ENCODE measurements around the gene ARHGAP32. TPM values are rescaled to one million over a fixed set of nuclear protein-coding genes. Genes with fewer than 3 reads are reported as not detected.

ARHGAP32 gene
- total RNA-seq, 4 donors from 2014 or later: 10.0 to 53.7 (median 34.1) TPM

- no peaks in the 10 kb centered on the region for H3K4me1 ChIP-seq
- intact Hi-C loops (cut with DNase I; ENCODE audit: low total_unique reads): no loop called here
Measured at GRCh38 chr11:129063118-129063517, 129.0 kb downstream of the ARHGAP32 start.

GRCh38 chr11:129061492-129062230 lies 130.5 kb downstream of the ARHGAP32 start:
- H3K9me3 ChIP-seq: no peaks in the 10 kb centered on the region
- no peak for DNase-seq
- TF ChIP-seq CTCF (IDR thresholded peaks at IDR 0.05) (no peak), POLR2A (IDR thresholded peaks at IDR 0.05) (no peak)
- no peak overlapping the region for H3K4me3 ChIP-seq
- no peak overlapping the region for H3K27ac ChIP-seq
- H3K4me1 ChIP-seq: no peaks in the 10 kb centered on the region
- H3K36me3 ChIP-seq: no peaks in the 10 kb centered on the region
- intact Hi-C loops (cut with DNase I; ENCODE audit: low total_unique reads): no loop called here
- no peaks in the 10 kb centered on the region for H3K27me3 ChIP-seq

More at GRCh38 chr11:129063118-129063517, 129.0 kb downstream of the ARHGAP32 start:
- no peak for TF ChIP-seq CTCF (IDR thresholded peaks at IDR 0.05)
- TF ChIP-seq POLR2A (IDR thresholded peaks at IDR 0.05): no peak
- H3K27me3 ChIP-seq: no peaks in the 10 kb centered on the region
- no peaks in the 10 kb centered on the region for H3K36me3 ChIP-seq
- DNase-seq: no peak
- no peak overlapping the region for H3K27ac ChIP-seq
- H3K4me3 ChIP-seq: no peak overlapping the region
- H3K9me3 ChIP-seq: no peaks in the 10 kb centered on the region

- intact Hi-C loops (cut with DNase I; ENCODE audit: low total_unique reads): no loop called here
- H3K4me1 ChIP-seq: no peaks in the 10 kb centered on the region
- no peak overlapping the region for H3K4me3 ChIP-seq
- no peaks in the 10 kb centered on the region for H3K36me3 ChIP-seq
- H3K27me3 ChIP-seq: no peaks in the 10 kb centered on the region
- TF ChIP-seq POLR2A (IDR thresholded peaks at IDR 0.05) (no peak), CTCF (IDR thresholded peaks at IDR 0.05) (no peak)
- DNase-seq: no peak
- H3K9me3 ChIP-seq: no peaks in the 10 kb centered on the region
- no peak overlapping the region for H3K27ac ChIP-seq
Measured at GRCh38 chr11:129056916-129057315, 135.2 kb downstream of the ARHGAP32 start.

GRCh38 chr11:129055196-129055595 lies 136.9 kb downstream of the ARHGAP32 start:
- intact Hi-C loops (cut with DNase I; ENCODE audit: low total_unique reads): no loop called here
- Histone ChIP-seq H3K4me3 (no peak overlapping the region), H3K27ac (no peak overlapping the region), H3K9me3 (no peaks in the 10 kb centered on the region), H3K27me3 (no peaks in the 10 kb centered on the region), H3K36me3 (no peaks in the 10 kb centered on the region), H3K4me1 (no peaks in the 10 kb centered on the region)
- DNase-seq: no peak
- TF ChIP-seq POLR2A (IDR thresholded peaks at IDR 0.05) (no peak), CTCF (IDR thresholded peaks at IDR 0.05) (no peak)

- H3K9me3 ChIP-seq: no peaks in the 10 kb centered on the region
- DNase-seq: no peak
- TF ChIP-seq POLR2A (IDR thresholded peaks at IDR 0.05) (no peak), CTCF (IDR thresholded peaks at IDR 0.05) (no peak)
- H3K27me3 ChIP-seq: no peaks in the 10 kb centered on the region
- intact Hi-C loops (cut with DNase I; ENCODE audit: low total_unique reads): no loop called here
- H3K36me3 ChIP-seq: no peaks in the 10 kb centered on the region
- no peaks in the 10 kb centered on the region for H3K4me1 ChIP-seq
- H3K27ac ChIP-seq: peak overlapping the region in 1 of 2 donors; percentile 59
- H3K4me3 ChIP-seq: no peak overlapping the region
Measured at GRCh38 chr11:129048911-129049310, 143.2 kb downstream of the ARHGAP32 start.
